Stimulated activated CD4-positive, alpha-beta T cell treated with anti-CD3 and anti-CD28 coated beads, Interleukin-4, amount 100 ng/mL, for 48 hours (primary cell): Measurements from ENCODE around the gene SUCNR1.
"Not testable (repeated sequence)": the region's sequence is repeated elsewhere in the genome, so short reads cannot be mapped to it uniquely, and the experiment has no call there.

ENCODE experiments used
- DNase-seq, 2 donors: peaks; one replicate each; pipeline ENCODE4 v3.0.0-alpha.2; 2020; ENCODE audit warnings: low read depth in 2 of 2

The SUCNR1 gene

GRCh38 chr3:151873398-151873797, at the start of gene SUCNR1:
Gene SUCNR1 (plus strand): TSS chr3:151873643. CDS start chr3:151879893, 6,250 bp downstream.
- DNase-seq = no peak

GRCh38 chr3:151827816-151828215, 45.6 kb upstream of the SUCNR1 start:
- DNase-seq = no peak

GRCh38 chr3:151835751-151836525, 37.5 kb upstream of the SUCNR1 start:
- DNase-seq = no peak

GRCh38 chr3:151837057-151837456, 36.4 kb upstream of the SUCNR1 start:
- DNase-seq = no peak

- DNase-seq = peak; percentile 2 to 9
Measured at GRCh38 chr3:151838574-151839312, 34.7 kb upstream of the SUCNR1 start.

- no peak for DNase-seq
Measured at GRCh38 chr3:151839313-151839631, 34.2 kb upstream of the SUCNR1 start.

- DNase-seq = no peak
Measured at GRCh38 chr3:151841801-151842200, 31.6 kb upstream of the SUCNR1 start.

GRCh38 chr3:151843275-151843674, 30.2 kb upstream of the SUCNR1 start:
- DNase-seq = no peak

GRCh38 chr3:151845306-151845905, 28.0 kb upstream of the SUCNR1 start:
- no peak for DNase-seq

- not testable (repeated sequence) for DNase-seq
Measured at GRCh38 chr3:151850065-151850464, 23.4 kb upstream of the SUCNR1 start.

- DNase-seq = no peak
Measured at GRCh38 chr3:151852074-151852811, 21.2 kb upstream of the SUCNR1 start.

- DNase-seq = no peak
Measured at GRCh38 chr3:151856118-151856517, 17.3 kb upstream of the SUCNR1 start.

GRCh38 chr3:151856641-151857040, 16.8 kb upstream of the SUCNR1 start:
- DNase-seq = no peak

GRCh38 chr3:151859233-151859673, 14.2 kb upstream of the SUCNR1 start:
- DNase-seq = no peak

GRCh38 chr3:151859905-151860304, 13.5 kb upstream of the SUCNR1 start:
- DNase-seq = no peak

GRCh38 chr3:151863611-151864010, 9.8 kb upstream of the SUCNR1 start:
- DNase-seq = no peak

GRCh38 chr3:151864423-151865101, 8.9 kb upstream of the SUCNR1 start:
- no peak for DNase-seq

- no peak for DNase-seq
Measured at GRCh38 chr3:151866711-151867410, 6.6 kb upstream of the SUCNR1 start.

- no peak for DNase-seq
Measured at GRCh38 chr3:151867666-151868065, 5.8 kb upstream of the SUCNR1 start.

- DNase-seq = no peak
Measured at GRCh38 chr3:151869181-151869580, 4.3 kb upstream of the SUCNR1 start.
